Measurements from ENCODE around the gene CHRM4. TPM values are rescaled to one million over a fixed set of nuclear protein-coding genes. Genes with fewer than 3 reads are reported as not detected.

CHRM4 gene
- total RNA-seq, 1 experiment from 2014 or later = not detected

DNA sequence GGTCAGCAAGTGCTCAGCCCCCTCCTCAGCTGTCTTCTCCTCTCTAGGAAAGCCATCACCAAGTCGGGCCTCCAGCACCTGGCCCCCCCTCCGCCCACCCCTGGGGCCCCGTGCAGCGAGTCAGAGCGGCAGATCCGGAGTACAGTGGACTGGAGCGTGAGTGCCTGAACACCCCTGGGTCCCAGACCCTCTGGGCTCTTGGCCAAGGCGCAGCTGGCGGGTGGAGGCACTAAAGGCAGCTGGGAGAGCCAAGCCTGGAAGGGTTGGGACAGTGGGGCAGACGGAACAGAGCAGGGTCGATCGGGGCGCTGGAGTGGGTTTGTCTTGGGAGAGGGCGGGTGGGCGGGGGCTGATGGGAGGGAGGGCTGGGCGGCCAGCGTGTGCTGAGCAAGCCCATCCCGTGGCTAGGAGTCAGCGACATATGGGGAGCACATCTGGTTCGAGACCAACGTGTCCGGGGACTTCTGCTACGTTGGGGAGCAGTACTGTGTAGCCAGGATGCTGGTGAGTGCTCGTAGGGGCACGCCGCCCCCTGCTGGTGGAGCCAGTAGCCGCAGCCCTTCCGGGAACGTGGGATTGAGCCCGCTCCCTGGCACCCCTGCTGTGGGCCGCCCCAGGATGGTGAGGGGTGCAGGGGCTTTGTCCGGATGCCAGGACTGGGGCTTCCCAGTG lies 24.2 kb downstream of the CHRM4 start:
- DNase-seq (ENCODE audit: low read depth) = peak; percentile 69

DNA sequence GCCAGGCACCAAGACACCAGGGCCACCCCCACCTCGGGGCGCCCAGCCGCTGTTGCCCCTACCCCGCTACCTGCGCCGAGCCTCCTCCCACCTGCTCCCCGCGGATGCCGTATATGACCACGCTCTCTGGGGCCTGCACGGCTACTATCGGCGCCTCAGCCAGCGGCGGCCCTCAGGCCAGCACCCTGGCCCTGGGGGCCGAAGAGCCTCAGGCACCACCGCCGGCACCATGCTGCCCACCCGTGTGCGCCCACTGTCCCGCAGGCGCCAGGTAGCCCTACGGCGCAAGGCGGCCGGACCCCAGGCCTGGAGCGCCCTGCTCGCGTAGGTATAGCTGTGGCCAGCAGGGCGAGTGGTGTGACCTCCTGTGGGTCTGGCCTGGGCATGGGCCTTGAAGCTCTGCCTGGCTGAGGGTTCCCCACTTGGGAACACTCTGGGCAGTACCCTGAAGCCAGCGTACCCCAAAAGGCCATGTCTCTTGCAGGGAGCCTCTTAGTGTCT lies 24.9 kb downstream of the CHRM4 start:
- no peak for DNase-seq (ENCODE audit: low read depth)

- no peak for DNase-seq (ENCODE audit: low read depth)
Measured at GRCh38 chr11:46366260-46366659, 25.3 kb downstream of the CHRM4 start.

DNA sequence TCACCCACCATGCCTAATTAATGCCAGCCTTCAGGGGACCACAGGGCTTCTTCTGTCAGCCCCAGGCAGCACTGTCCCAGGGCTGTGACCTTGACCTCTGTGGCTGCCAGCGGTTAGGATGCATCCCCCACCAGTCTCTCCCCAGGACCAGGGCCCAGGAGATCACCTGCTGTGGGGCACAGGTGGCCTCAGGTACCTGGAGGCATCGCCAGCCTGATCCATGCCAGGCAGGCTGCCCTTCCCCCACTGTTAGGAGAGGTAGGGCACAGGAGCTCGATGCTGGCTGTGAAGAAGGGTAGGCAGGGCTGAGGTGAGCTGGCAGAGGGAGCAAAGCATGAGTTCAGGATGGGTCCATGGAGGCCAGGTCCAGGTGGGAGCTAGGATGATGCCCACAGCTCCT lies 26.8 kb downstream of the CHRM4 start:
- no peak for DNase-seq (ENCODE audit: low read depth)

DNA sequence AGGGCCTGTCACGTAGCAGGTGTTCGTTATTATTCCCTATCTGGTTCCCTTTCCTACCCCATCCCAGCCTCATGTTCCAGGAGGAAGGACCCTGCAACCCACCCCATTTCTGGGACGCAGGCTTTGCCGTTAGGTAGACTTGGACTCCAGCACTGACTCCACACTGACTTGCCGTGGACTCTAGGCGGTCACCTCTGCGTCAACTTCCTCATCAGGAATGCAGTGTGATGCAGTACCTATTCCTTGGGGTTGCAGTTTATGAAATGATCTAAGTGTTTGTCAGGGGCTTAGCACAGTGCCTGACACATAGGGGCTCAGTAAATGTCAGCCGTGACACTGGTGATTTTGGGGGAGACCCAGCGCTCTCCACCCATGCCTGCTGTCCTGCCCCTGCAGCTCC lies 27.5 kb downstream of the CHRM4 start:
- DNase-seq (ENCODE audit: low read depth) = no peak

GRCh38 chr11:46363455-46364005 lies 28.0 kb downstream of the CHRM4 start:
- peak; percentile 77 for DNase-seq (ENCODE audit: low read depth)

DNA sequence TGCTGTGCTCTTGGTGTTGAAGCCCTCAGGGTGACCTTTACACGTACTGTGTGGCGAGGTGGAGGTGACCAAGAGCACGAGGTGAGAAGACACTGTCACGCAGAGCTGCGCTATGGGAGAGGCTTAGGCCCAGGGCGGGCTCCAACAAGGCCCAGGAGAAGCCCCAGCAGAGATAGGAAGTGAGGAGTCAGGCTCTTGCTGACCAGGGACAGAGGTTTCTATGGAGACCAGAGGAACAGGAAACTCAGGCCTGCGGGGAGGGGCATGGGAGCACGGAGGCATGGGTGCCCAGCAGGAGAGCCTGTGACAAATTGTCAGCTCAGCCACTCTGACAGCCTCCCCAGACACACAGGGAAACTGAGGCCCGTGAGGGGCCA lies 28.6 kb downstream of the CHRM4 start:
- peak; percentile 71 for DNase-seq (ENCODE audit: low read depth)

DNA sequence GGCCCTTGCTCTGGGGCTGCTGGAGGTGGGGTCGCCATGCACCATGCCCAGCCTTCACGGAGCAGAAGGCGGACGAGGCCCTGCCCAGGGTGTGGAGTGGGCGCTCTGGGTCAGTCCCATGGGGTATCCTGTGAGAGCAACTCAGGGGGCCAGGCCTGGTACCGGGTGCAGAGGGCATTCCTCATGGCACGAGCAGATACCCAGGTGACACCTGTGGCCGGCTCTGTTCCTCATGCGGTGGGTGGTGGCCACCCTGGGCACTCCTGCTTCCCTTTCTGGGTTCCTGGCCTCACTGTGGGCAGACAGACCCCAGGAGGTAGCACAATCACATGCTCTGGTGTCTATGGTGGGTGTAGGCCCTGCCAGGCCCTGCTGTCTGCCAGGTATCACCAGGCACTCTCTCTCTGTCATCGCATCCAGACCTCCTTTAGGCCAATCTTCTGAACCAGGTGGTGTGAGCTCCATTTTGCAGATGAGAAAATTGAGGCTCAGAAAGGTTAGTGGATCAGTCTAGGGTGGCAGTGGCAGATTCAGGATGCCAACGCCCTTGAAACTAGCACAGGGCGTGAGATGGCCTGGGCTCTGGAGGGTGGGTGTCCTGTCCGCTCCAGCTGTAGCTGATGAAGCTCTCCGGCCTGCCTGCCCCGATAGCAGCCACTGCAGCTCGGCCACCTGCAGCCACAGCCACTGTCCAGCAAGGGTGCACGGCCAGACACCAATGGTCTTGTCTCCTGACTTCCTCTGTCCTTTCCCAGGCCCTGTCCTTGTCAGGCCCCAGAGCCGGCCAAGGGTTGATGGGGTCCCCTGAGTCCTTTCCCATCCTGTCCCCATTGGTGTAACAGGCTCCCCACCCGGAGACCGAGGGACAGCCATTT lies 29.2 kb downstream of the CHRM4 start:
- no peak for DNase-seq (ENCODE audit: low read depth)

DNA sequence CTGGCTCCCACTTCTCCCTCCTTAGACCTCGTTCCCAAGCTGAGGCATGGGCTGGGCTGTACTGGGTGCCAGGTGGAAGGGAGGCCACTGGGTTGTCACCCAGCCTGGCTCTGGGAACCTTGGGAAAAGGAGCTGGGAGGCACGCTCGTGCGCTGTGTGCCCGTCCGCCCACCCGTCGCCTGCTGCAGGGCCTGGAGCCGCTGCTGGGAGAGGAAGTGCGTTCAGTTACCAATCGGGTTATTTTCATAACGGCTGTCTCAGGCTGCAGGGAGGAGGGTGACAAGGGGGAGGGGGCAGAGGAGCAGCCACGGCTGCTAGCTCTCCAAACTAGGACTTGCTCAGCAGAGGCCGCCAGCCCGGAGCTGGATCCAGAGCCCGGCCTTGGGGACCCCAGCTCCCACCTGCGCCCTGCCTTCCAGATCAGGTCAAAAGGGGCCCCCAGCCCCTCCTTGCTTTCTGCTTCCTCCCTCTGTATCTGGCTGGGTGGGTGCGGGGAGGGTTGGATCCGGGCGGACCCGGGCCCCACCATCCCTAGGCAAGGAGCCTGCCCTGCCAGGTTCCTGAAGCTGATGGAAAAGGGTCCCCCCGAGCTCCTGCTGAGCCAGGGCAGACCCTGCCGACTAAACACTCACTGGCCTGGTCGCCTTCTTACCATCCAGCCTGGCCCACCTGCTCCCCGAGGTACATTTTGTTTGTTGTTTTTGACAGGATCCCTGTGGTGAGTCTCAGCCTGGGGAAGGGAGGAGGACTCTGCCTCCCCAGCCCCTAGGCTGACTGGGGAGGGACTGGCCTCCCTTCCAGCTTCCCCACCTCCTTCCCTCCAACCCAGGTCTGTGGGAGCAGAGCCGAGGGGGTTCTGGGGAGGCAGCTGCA lies 30.1 kb downstream of the CHRM4 start:
- no peak for DNase-seq (ENCODE audit: low read depth)

DNA sequence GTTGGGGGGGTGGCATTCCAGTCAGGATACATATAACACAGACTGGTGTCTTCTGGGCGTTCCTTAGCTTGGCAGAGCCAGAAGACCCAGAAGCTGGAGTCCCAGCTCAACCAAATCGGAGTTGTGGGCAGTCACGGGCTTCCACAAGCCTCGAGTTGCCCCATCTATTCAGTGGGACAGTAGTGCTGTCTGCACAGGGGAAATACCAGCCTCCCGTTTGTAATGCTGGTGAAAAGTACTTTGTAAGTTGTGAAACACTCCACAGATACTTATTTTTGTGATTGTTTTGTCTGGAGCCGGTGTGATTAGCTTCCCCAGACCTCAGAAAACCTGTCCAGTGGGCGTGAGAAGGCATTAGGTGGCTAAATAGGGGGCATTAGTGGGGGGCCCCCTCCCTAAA lies 30.7 kb downstream of the CHRM4 start:
- DNase-seq (ENCODE audit: low read depth) = no peak

DNA sequence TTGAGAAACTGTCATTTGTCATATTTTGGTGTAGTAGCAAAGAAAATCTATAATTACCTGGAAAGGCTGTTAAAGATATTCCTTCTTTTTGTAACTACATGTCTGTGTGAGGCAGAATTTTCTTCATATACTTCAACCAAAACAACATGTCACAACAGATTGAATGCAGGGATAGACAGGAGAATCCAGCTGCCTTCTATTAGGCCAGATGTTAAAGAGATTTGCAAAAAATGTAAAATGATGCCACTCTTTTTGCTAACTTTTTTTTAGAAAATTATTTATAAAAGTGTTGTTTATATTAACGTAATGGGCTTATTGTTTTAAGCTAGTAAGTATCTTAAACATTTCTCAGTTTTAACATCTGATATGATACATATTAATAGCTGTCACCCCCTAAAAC lies 31.6 kb downstream of the CHRM4 start:
- DNase-seq (ENCODE audit: low read depth) = no peak

DNA sequence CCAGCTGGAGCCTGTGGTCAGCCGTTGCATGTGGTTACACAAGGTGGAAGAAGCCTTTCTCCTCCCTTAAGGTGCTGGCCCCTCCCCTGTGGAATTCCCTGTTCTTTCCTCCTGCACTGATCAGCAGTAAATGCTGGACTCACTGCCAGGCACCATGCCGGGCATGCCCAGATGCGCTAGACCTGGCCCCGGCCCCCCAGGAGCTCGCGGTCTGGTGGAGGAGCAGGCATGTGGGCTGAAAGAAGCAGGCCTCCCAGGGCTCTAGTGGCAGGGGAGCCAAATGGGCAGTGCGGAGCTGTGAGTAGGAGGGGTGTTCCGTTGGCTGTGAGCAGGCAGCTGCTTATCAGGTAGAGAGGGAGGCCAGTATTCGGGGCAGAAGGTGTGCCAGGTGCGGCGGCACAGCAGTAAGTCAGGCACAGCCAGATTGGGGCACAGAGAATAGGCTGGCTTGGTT lies 34.1 kb downstream of the CHRM4 start:
- DNase-seq (ENCODE audit: low read depth) = no peak

DNA sequence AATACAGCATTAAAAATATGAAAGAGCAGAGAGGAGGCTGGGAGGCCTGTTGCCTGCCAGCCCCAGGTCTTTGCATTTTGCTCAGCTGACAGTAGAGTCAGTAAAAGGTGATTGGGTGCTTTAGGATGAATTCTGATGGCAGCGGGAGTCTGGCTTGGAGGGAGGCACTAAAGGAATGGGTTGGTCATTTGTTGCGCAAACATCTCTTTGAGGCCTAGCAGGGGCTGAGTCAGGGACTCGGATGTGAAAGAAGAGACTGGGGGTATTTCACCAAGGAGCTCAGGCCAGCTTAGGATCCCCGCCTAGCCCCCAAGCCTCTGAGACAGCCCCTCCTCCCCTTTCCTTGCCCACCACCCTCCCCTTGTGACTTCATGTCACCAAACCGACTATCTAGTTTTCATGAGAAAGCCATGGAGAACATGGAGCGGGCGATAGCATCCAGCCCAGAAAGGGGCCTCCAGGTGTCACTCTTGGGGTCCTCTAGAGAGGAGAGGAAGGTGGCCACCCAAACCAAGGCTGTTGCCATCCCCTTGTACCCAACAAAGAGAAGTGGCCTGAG lies 34.6 kb downstream of the CHRM4 start:
- DNase-seq (ENCODE audit: low read depth) = no peak

GRCh38 chr11:46353698-46354097 lies 37.9 kb downstream of the CHRM4 start:
- DNase-seq (ENCODE audit: low read depth) = no peak

DNA sequence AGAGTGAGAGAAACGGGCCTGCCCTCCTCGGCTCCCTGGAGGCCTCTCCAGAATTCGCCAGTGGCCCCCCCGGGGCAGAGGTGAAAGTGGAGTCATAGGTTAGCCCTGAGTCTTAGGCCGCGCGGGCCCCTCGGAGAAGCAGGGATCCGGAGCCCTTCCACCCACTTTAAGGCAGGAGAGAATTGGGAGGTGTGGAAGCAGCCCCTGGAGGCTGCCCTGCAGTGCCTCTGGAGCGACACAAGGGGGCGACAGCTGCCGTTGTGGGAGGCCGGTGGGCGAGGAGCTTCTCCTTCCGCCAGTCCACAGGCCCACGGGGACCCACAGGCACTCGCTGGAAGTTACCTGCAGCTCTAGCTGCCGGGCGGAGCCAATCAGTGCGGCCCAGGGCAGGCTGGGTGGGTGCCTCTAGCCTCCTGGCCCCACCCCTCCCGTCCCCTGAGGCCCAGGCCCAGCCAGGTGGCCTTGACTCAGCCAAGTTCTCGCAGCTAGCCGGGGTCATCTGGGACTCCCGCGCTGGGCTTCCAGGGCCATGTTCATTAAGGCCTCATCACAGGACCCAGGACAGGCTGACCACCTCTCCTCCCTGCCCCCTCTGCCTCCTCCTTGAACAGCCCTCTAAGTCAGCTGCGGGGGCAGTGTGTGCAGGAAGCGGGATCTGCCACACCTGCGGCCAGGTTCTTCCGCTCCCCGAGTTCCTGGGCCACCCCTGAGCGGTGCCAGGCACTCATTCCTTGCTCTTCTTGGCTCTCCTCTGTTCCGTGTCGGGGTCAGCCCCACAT lies 39.3 kb downstream of the CHRM4 start:
- peak; percentile 47 for DNase-seq (ENCODE audit: low read depth)

- DNase-seq (ENCODE audit: low read depth) = no peak
Measured at GRCh38 chr11:46351606-46352005, 40.0 kb downstream of the CHRM4 start.

- DNase-seq (ENCODE audit: low read depth) = no peak
Measured at GRCh38 chr11:46351148-46351547, 40.4 kb downstream of the CHRM4 start.

GRCh38 chr11:46350695-46351094 lies 40.9 kb downstream of the CHRM4 start:
- DNase-seq (ENCODE audit: low read depth) = no peak

- DNase-seq (ENCODE audit: low read depth) = no peak
Measured at GRCh38 chr11:46348566-46349401, 42.8 kb downstream of the CHRM4 start.
